Tibial nerve (tissue), 4 donors: Measurements from ENCODE around the gene SMLR1. TPM values are rescaled to one million over a fixed set of nuclear protein-coding genes. Genes with fewer than 3 reads are reported as not detected.

Experiments used
- DNase-seq, 2 donors: peaks; one replicate each; pipeline ENCODE4 v3.0.0-alpha.2; 2019; ENCODE audit warnings: low spot score in 2 of 2
- H3K27ac ChIP-seq, 4 donors: fragments of 200-600 bp; sonication (generic) in 3 of 4; one replicate each; pipeline ENCODE4 v1.5.1; 2017 to 2019; ENCODE audit warnings: mild to moderate bottlenecking in 1 of 4
- H3K27me3 ChIP-seq, 2 donors: fragments of 200-600 bp; sonication (generic) in 1 of 2; one replicate each; pipeline versions ENCODE4 v1.5.1 to v1.6.0; 2017 to 2019
- H3K36me3 ChIP-seq, 3 donors: fragments of 200-600 bp; sonication (generic); one replicate each; pipeline ENCODE4 v1.5.1; 2018 to 2019
- H3K4me1 ChIP-seq, 4 donors: fragments of 200-600 bp; sonication (generic) in 3 of 4; one replicate each; pipeline ENCODE4 v1.5.1; 2017 to 2019
- H3K4me3 ChIP-seq, 4 donors: fragments of 200-600 bp; sonication (generic) in 3 of 4; one replicate each; pipeline ENCODE4 v1.5.1; 2017 to 2019; ENCODE audit warnings: mild to moderate bottlenecking in 1 of 4, moderate library complexity in 1 of 4
- H3K9me3 ChIP-seq, 4 donors: fragments of 200-600 bp; sonication (generic) in 3 of 4; one replicate each; pipeline ENCODE4 v1.5.1; 2017 to 2019
- EP300 ChIP-seq, 2 donors: sonication (generic); formaldehyde crosslinking; IDR thresholded peaks; one replicate each; pipeline ENCODE4 v1.6.1; 2017; ENCODE audit warnings: antibody characterized with exemption in 2 of 2, mild to moderate bottlenecking in 1 of 2
- POLR2A ChIP-seq, 2 donors: fragments of 450-650 bp; IDR thresholded peaks; one replicate each; pipeline ENCODE4 v1.6.1; 2017; ENCODE audit warnings: antibody characterized with exemption in 2 of 2, mild to moderate bottlenecking in 2 of 2, moderate library complexity in 2 of 2
- WGBS, 2 donors: methylation state at CpG; one replicate each; pipeline ENCODE4 v1.1.5; 2018; 5-methylcytosine and 5-hydroxymethylcytosine counted together
- total RNA-seq, 4 donors: library from RNA; depleted of rRNA; stranded (reverse); fragments of >200 nt; gene quantifications; one replicate each; pipeline ENCODE4 v1.1.0, GENCODE V29; 2016
- TF ChIP-seq, protein P1 (sequence below), 5 experiments: fragments of 200-600 bp in 3 of 5; fragments of 450-650 bp in 2 of 5; sonication (generic) in 3 of 5; IDR thresholded peaks; one replicate each; pipeline ENCODE4 v1.5.1; 2016 to 2019; ENCODE audit warnings: antibody characterized with exemption in 5 of 5, mild to moderate bottlenecking in 3 of 5, moderate library complexity in 2 of 5

The SMLR1 gene
- total RNA-seq, 4 donors from 2014 or later = not detected

DNA sequence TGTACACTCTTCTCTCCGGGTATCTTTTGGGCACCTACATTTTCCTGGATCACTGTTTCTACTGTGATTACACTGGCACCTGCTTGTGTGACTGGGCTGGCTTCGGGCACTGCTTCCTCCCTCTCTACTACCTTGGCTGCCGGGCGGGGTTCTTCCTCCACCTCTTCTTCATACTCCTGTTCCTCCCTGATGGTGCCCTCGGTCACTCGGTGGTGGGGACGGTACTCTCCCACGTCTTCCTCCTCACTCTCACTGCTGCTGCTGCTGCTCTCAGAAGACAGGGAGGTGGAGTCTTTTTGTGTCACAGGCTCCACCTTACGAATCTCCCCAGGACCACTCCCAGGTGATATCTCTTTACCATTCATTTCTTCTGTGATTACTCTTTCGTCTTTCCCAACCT is 42.5 kb downstream of the SMLR1 start:
- no peaks in the 10 kb centered on the region for H3K27me3 ChIP-seq
- no peak overlapping the region for H3K4me3 ChIP-seq
- no peak for DNase-seq
- H3K4me1 ChIP-seq = peaks cover 0 to 17% (median 1%) of the 10 kb centered on the region in 4 donors
- no peak overlapping the region for H3K27ac ChIP-seq
- peaks cover 0 to 42% (median 0%) of the 10 kb centered on the region in 3 donors for H3K36me3 ChIP-seq
- no peaks in the 10 kb centered on the region for H3K9me3 ChIP-seq
- WGBS, 2 donors = 90 to 93% methylated on average over 10 of the region's 10 CpGs
- TF ChIP-seq, protein P1, sequence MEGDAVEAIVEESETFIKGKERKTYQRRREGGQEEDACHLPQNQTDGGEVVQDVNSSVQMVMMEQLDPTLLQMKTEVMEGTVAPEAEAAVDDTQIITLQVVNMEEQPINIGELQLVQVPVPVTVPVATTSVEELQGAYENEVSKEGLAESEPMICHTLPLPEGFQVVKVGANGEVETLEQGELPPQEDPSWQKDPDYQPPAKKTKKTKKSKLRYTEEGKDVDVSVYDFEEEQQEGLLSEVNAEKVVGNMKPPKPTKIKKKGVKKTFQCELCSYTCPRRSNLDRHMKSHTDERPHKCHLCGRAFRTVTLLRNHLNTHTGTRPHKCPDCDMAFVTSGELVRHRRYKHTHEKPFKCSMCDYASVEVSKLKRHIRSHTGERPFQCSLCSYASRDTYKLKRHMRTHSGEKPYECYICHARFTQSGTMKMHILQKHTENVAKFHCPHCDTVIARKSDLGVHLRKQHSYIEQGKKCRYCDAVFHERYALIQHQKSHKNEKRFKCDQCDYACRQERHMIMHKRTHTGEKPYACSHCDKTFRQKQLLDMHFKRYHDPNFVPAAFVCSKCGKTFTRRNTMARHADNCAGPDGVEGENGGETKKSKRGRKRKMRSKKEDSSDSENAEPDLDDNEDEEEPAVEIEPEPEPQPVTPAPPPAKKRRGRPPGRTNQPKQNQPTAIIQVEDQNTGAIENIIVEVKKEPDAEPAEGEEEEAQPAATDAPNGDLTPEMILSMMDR (IDR thresholded peaks at IDR 0.05) = no peak
- TF ChIP-seq POLR2A (IDR thresholded peaks at IDR 0.05) (no peak), EP300 (IDR thresholded peaks at IDR 0.05) (no peak)

DNA sequence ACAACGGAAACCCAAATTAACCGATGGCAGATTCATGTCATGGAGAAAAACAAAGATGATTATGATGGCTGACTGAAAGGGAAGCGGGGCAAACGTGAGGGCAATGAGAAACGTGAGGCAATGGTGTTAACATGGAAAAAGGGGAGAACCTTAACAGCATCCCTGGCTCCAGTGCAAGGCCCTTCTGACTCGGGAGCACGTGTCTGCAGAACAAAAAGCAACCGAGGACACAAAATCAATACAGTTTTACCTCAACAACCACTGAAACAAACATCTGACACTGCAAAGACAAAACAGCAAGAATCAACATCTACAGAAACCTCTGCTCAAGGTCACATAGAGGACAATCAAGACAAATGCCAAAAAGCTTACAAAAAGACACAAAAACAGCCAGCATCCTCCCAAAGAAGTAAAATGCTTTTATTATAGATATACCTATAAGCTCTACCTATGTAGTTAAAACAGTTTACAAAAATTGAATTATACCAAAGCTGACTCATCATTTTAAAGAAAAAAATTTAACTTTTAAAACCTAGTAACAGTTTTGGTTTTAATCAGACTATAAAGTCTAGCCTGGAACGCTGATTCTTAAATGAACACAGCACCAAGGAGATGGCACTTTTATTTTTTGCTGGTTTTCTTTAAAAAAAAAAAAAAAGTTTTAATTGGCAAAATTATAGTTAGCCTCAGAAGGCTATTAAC is 43.1 kb downstream of the SMLR1 start:
- peaks cover 0 to 40% (median 0%) of the 10 kb centered on the region in 3 donors for H3K36me3 ChIP-seq
- no peak overlapping the region for H3K27ac ChIP-seq
- H3K4me1 ChIP-seq = peaks cover 0 to 17% (median 1%) of the 10 kb centered on the region in 4 donors
- no peaks in the 10 kb centered on the region for H3K27me3 ChIP-seq
- DNase-seq = no peak
- TF ChIP-seq, protein P1 (IDR thresholded peaks at IDR 0.05) = no peak
- TF ChIP-seq POLR2A (IDR thresholded peaks at IDR 0.05) (no peak), EP300 (IDR thresholded peaks at IDR 0.05) (no peak)
- no peaks in the 10 kb centered on the region for H3K9me3 ChIP-seq
- 80 to 81% methylated on average over 9 of the region's 9 CpGs for WGBS, 2 donors
- no peak overlapping the region for H3K4me3 ChIP-seq

DNA sequence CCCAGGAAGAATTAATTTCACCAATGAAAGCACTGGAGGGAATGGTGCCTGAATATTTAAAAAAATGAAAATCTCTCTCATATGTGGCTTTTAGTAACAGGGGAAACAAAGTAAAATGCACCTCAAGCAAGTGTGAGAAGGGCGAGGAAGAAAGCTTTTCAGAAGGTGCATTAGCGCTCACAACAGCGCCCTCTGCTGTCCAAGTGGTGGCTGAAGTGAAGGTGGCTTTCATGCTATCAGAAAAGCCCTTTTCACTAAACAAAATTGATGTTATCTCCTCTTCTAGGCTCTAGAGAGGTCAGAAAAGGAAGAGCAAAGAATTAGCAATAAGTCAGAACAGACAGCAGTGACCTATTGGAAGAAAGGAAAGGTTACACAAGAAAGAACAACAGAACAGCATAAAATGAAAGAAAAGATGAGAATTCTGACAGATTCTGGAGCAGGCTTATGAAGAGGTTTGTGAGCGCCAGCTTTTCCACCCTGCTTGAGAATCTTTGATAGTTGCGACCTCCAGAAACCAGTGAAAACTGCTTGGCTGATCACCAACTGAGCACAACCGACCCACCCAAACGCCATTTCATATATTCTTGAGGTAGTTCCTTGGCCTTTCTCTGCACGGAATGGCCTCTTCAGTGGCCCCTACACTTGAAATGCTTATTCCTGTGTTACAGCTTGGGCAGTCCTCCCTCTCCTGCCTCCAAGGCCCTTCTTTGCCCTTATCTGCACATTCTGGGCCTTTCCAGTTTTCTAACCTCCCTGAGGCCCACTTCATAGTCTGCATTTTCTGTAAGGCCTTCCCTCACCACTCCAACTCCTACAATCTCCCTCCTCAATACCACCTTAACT is 45.3 kb downstream of the SMLR1 start:
- TF ChIP-seq, protein P1 (IDR thresholded peaks at IDR 0.05) = peak; percentile 70 to 86 (median 73)
- TF ChIP-seq POLR2A (IDR thresholded peaks at IDR 0.05) = no peak
- DNase-seq = peak; percentile 78 to 83
- H3K27me3 ChIP-seq = no peaks in the 10 kb centered on the region
- H3K36me3 ChIP-seq = peaks cover 0 to 39% (median 0%) of the 10 kb centered on the region in 3 donors
- H3K4me3 ChIP-seq = no peak overlapping the region
- no peaks in the 10 kb centered on the region for H3K9me3 ChIP-seq
- peaks cover 0 to 17% (median 1%) of the 10 kb centered on the region in 4 donors for H3K4me1 ChIP-seq
- H3K27ac ChIP-seq = no peak overlapping the region
- WGBS, 2 donors = 59 to 66% methylated on average over 8 of the region's 8 CpGs

DNA sequence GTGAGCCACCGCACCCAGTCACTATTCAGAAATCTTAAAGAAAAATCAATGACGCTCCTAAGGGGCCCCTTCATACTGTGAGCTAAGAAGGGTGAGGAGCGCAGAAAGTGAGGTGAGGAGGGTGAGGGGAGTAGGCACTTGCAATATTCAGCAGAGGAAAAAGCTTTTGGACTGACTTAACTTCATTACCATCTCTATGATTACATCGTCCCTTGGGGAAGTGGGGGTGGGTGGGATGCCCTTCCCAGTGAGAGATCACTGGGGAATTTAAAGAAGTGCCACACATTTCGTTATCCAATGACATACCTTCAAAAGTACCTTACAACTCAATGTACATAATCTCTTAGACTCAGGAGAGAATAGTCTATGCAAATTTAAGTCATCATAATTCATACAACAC is 46.5 kb downstream of the SMLR1 start:
- Histone ChIP-seq H3K4me1 (peaks cover 0 to 18% (median 1%) of the 10 kb centered on the region in 4 donors), H3K27me3 (no peaks in the 10 kb centered on the region), H3K4me3 (no peak overlapping the region), H3K9me3 (no peaks in the 10 kb centered on the region), H3K27ac (no peak overlapping the region), H3K36me3 (peaks cover 0 to 37% (median 0%) of the 10 kb centered on the region in 3 donors)
- TF ChIP-seq, protein P1 (IDR thresholded peaks at IDR 0.05) = no peak
- TF ChIP-seq POLR2A (IDR thresholded peaks at IDR 0.05) (no peak), EP300 (IDR thresholded peaks at IDR 0.05) (no peak)
- no peak for DNase-seq
- 91 to 94% methylated on average over 5 of the region's 5 CpGs for WGBS, 2 donors

DNA sequence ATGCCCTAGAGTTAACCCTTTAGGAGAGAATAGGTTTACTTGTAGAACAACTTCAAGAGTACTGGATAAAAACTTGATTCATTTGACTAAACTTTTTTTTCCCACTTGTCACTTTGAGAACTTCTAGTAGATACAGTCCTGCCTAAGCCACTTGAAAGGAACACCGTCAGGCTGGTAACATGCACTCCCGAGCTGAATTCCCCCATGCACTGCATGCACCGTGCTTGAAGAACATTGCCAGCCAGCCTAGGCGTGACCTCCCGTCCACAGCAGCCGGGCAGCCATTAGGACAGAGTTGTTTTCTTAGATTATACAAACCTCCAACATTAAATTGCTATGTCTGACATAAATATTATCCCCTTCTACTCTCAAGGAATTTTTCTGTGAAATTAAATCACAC is 52.6 kb downstream of the SMLR1 start:
- DNase-seq = no peak
- H3K27me3 ChIP-seq = no peaks in the 10 kb centered on the region
- no peak overlapping the region for H3K27ac ChIP-seq
- H3K4me3 ChIP-seq = no peak overlapping the region
- peaks cover 0 to 62% (median 0%) of the 10 kb centered on the region in 3 donors for H3K36me3 ChIP-seq
- WGBS, 2 donors = 76 to 81% methylated on average over 6 of the region's 6 CpGs
- H3K9me3 ChIP-seq = no peaks in the 10 kb centered on the region
- H3K4me1 ChIP-seq = peaks cover 0 to 10% (median 0%) of the 10 kb centered on the region in 4 donors
- TF ChIP-seq, protein P1 (IDR thresholded peaks at IDR 0.05) = no peak
- TF ChIP-seq EP300 (IDR thresholded peaks at IDR 0.05) (no peak), POLR2A (IDR thresholded peaks at IDR 0.05) (no peak)
